OCI-LY7 (cell line): ENCODE measurements around the gene VEGFA. TPM values are rescaled to one million over a fixed set of nuclear protein-coding genes. Genes with fewer than 3 reads are reported as not detected.

ENCODE experiments used
- BruUV-seq: library from RNA; stranded (reverse); fragments of 400-500 nt; replicated peaks from 2 replicates; lab custom pipeline; 2021; lab: Mats Ljungman, UMichigan
- CTCF ChIA-PET: fragments of 300-600 bp; sonication (Branson Sonifier 250); formaldehyde crosslinking; loops from one replicate; lab custom pipeline; 2022; ENCODE audit warnings: antibody characterized with exemption; ENCODE audit not compliant: unreplicated experiment; lab: Charles Lee
- POLR2A ChIA-PET: fragments of 300-600 bp; sonication (Branson Sonifier 250); formaldehyde crosslinking; loops from one replicate; lab custom pipeline; 2022; ENCODE audit warnings: antibody characterized with exemption; lab: Charles Lee
- DNase-seq: peaks from one replicate; pipeline ENCODE4 v3.0.0-alpha.2; 2015; ENCODE audit warnings: low spot score
- H2AFZ ChIP-seq: fragments of 200-600 bp; sonication (generic), shearing (Covaris generic); 2 replicates; pipeline ENCODE4 v1.6.1; 2014; ENCODE audit warnings: mild to moderate bottlenecking, antibody characterized with exemption, low read length, moderate library complexity
- H3K27ac ChIP-seq: fragments of 200-600 bp; sonication (generic); 2 replicates; pipeline ENCODE4 v1.5.1; 2014; ENCODE audit warnings: mixed run types, low read depth, mild to moderate bottlenecking, moderate library complexity, low read length, inconsistent platforms; ENCODE audit not compliant: poor library complexity, severe bottlenecking
- H3K36me3 ChIP-seq: fragments of 200-600 bp; sonication (generic); 2 replicates; pipeline ENCODE4 v1.6.1; 2014; ENCODE audit warnings: mild to moderate bottlenecking, antibody characterized with exemption, low read length, moderate library complexity, mixed read lengths; ENCODE audit not compliant: insufficient read depth
- H3K4me1 ChIP-seq: fragments of 200-600 bp; sonication (generic); 2 replicates; pipeline ENCODE4 v1.5.1; 2014; ENCODE audit warnings: mild to moderate bottlenecking, low read length; ENCODE audit not compliant: insufficient read depth, poor library complexity, severe bottlenecking
- H3K4me2 ChIP-seq: fragments of 200-600 bp; sonication (generic); 2 replicates; pipeline ENCODE4 v1.6.1; 2014; ENCODE audit warnings: mild to moderate bottlenecking, low read length
- H3K4me3 ChIP-seq: fragments of 200-600 bp; sonication (generic); 2 replicates; pipeline ENCODE4 v1.5.1; 2014; ENCODE audit warnings: mild to moderate bottlenecking, low read depth, low read length; ENCODE audit not compliant: poor library complexity, severe bottlenecking
- H3K79me2 ChIP-seq: fragments of 200-600 bp; sonication (generic); 2 replicates; pipeline ENCODE4 v1.6.1; 2016; ENCODE audit warnings: low read depth, mild to moderate bottlenecking, low read length, moderate library complexity, mixed read lengths; ENCODE audit not compliant: insufficient read depth
- H3K9me2 ChIP-seq: fragments of 200-600 bp; sonication (generic); 2 replicates; pipeline ENCODE4 v1.6.1; 2016; ENCODE audit warnings: mild to moderate bottlenecking, low read length, mixed read lengths; ENCODE audit not compliant: insufficient read depth
- H3K9me3 ChIP-seq: fragments of 200-600 bp; sonication (generic); 2 replicates; pipeline ENCODE4 v1.6.1; 2014; ENCODE audit warnings: mild to moderate bottlenecking, mixed run types, low read length, mixed read lengths
- H4K20me1 ChIP-seq: fragments of 200-600 bp; sonication (generic); 2 replicates; pipeline ENCODE4 v1.6.1; 2014; ENCODE audit warnings: mild to moderate bottlenecking, antibody characterized with exemption, low read length, moderate library complexity, mixed read lengths; ENCODE audit not compliant: insufficient read depth
- EZH2phosphoT487 ChIP-seq: fragments of 200-600 bp; sonication (generic); IDR thresholded peaks from 2 replicates; pipeline ENCODE4 v1.6.1; 2018; ENCODE audit warnings: low read depth, borderline replicate concordance, mild to moderate bottlenecking, mixed run types, antibody characterized with exemption, low read length, moderate library complexity, mixed read lengths
- intact Hi-C: fragments of 100-400 bp; cut with micrococcal nuclease; formaldehyde crosslinking; loops from one replicate; pipeline ENCODE4 v1.10.0; 2022; ENCODE audit not compliant: unreplicated experiment
- total RNA-seq, 2 experiments: library from RNA; depleted of rRNA in 1 of 2; stranded (reverse); fragments of >200 nt in 1 of 2; shearing (Covaris generic) in 1 of 2; gene quantifications; 2 replicates each; pipeline ENCODE4 v1.2.3, GENCODE V29; 2014 to 2022
- TF ChIP-seq, protein P1 (sequence below): fragments of 200-600 bp; sonication (generic); conservative IDR thresholded peaks from 2 replicates; pipeline ENCODE4 v1.5.1; 2014; ENCODE audit warnings: mild to moderate bottlenecking, antibody characterized with exemption, low read length, moderate library complexity, mixed read lengths

Gene VEGFA
- total RNA-seq, 2 experiments from 2014 or later, result 59.7 to 88.5 TPM

- H3K4me3 ChIP-seq, result no peak overlapping the region
- TF ChIP-seq EZH2phosphoT487, result no peak
- TF ChIP-seq, protein P1, sequence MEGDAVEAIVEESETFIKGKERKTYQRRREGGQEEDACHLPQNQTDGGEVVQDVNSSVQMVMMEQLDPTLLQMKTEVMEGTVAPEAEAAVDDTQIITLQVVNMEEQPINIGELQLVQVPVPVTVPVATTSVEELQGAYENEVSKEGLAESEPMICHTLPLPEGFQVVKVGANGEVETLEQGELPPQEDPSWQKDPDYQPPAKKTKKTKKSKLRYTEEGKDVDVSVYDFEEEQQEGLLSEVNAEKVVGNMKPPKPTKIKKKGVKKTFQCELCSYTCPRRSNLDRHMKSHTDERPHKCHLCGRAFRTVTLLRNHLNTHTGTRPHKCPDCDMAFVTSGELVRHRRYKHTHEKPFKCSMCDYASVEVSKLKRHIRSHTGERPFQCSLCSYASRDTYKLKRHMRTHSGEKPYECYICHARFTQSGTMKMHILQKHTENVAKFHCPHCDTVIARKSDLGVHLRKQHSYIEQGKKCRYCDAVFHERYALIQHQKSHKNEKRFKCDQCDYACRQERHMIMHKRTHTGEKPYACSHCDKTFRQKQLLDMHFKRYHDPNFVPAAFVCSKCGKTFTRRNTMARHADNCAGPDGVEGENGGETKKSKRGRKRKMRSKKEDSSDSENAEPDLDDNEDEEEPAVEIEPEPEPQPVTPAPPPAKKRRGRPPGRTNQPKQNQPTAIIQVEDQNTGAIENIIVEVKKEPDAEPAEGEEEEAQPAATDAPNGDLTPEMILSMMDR, result no peak
- POLR2A ChIA-PET, result no interaction called here
- intact Hi-C loops, result no loop called here
- H3K36me3 ChIP-seq, result no peaks in the 10 kb centered on the region
- no peaks in the 10 kb centered on the region for H3K9me2 ChIP-seq
- H4K20me1 ChIP-seq, result no peaks in the 10 kb centered on the region
- no peak for DNase-seq
- H3K79me2 ChIP-seq, result no peaks in the 10 kb centered on the region
- CTCF ChIA-PET, result interaction anchor here (0.6 kb wide), 1 partner anchor 133 kb away, joined by 4 read pairs; no protein-coding TSS in a partner anchor
- no peaks in the 10 kb centered on the region for H3K9me3 ChIP-seq
- BruUV-seq, result no TSS peak
- no peaks in the 10 kb centered on the region for H3K4me1 ChIP-seq
- H3K4me2 ChIP-seq, result no peak overlapping the region
- H3K27ac ChIP-seq, result no peak overlapping the region
- H2AFZ ChIP-seq, result no peak overlapping the region
Observed at GRCh38 chr6:43804550-43805223, 34.7 kb downstream of the VEGFA start.

- Histone ChIP-seq H2AFZ (no peak overlapping the region), H3K4me3 (no peak overlapping the region), H3K36me3 (no peaks in the 10 kb centered on the region), H3K79me2 (no peaks in the 10 kb centered on the region), H3K27ac (no peak overlapping the region), H3K4me1 (peaks cover 4% of the 10 kb centered on the region), H3K9me3 (no peaks in the 10 kb centered on the region), H3K9me2 (no peaks in the 10 kb centered on the region), H4K20me1 (no peaks in the 10 kb centered on the region), H3K4me2 (no peak overlapping the region)
- ChIA-PET CTCF (no interaction called here), POLR2A (no interaction called here)
- TF ChIP-seq, protein P1, result no peak
- no peak for TF ChIP-seq EZH2phosphoT487
- no TSS peak for BruUV-seq
- intact Hi-C loops, result no loop called here
- no peak for DNase-seq
Observed at GRCh38 chr6:43805699-43806042, 35.7 kb downstream of the VEGFA start.

GRCh38 chr6:43806043-43806757 is 36.2 kb downstream of the VEGFA start:
- BruUV-seq, result no TSS peak
- Histone ChIP-seq H3K27ac (no peak overlapping the region), H3K4me3 (no peak overlapping the region), H3K4me1 (peaks cover 4% of the 10 kb centered on the region), H3K79me2 (no peaks in the 10 kb centered on the region), H2AFZ (no peak overlapping the region), H4K20me1 (no peaks in the 10 kb centered on the region), H3K4me2 (no peak overlapping the region), H3K36me3 (no peaks in the 10 kb centered on the region), H3K9me2 (no peaks in the 10 kb centered on the region), H3K9me3 (no peaks in the 10 kb centered on the region)
- POLR2A ChIA-PET, result no interaction called here
- CTCF ChIA-PET, result no interaction called here
- intact Hi-C loops, result no loop called here
- no peak for TF ChIP-seq EZH2phosphoT487
- TF ChIP-seq, protein P1, result no peak
- DNase-seq, result no peak
